A549 (cell line): ENCODE results near the gene PTPRD. TPM values are rescaled to one million over a fixed set of nuclear protein-coding genes. Genes with fewer than 3 reads are reported as not detected.

Experiments
- ATAC-seq, 2 experiments: fragments of 200-7000 bp in 1 of 2; fragments of >200 bp in 1 of 2; cut with Nextera tagmentation in 1 of 2; cut with Tn5 transposase in 1 of 2; 3 replicates each; pipeline versions ENCODE4 v1.8.0 to v1.9.1; 2018 to 2020; ENCODE audit warnings: mild to moderate bottlenecking in 1 of 2, moderate library complexity in 1 of 2
- CTCF ChIA-PET: fragments of 300-600 bp; sonication (Branson Sonifier 250); formaldehyde crosslinking; extraction: SDS; loops from one replicate; lab custom pipeline; 2021; ENCODE audit warnings: antibody characterized with exemption, inconsistent platforms; lab: Yijun Ruan, JAX
- POLR2A ChIA-PET: fragments of 350-600 bp; formaldehyde crosslinking; extraction: SDS; loops from one replicate; lab custom pipeline; 2021; ENCODE audit warnings: antibody characterized with exemption, inconsistent platforms; lab: Yijun Ruan, JAX
- DNase-seq, 2 experiments: peaks; one replicate each; pipeline versions ENCODE4 v3.0.0 to v3.0.0-alpha.2; 2011 to 2016; ENCODE audit warnings: low read depth in 1 of 2, low spot score in 1 of 2
- FAIRE-seq: peaks from 2 replicates; lab custom pipeline; 2011; peaks lifted over from hg19 to GRCh38; lab: Jason Lieb, UNC
- H3K27ac ChIP-seq, 2 experiments: fragments of >200 bp; sonication (Bioruptor Twin); formaldehyde crosslinking; 3 replicates each; pipeline ENCODE4 v1.5.1; 2016 to 2017
- H3K4me1 ChIP-seq: fragments of >200 bp; sonication (Bioruptor Twin); formaldehyde crosslinking; 3 replicates; pipeline ENCODE4 v1.6.1; 2016
- H3K4me2 ChIP-seq: fragments of >200 bp; sonication (Bioruptor Twin); formaldehyde crosslinking; 3 replicates; pipeline ENCODE4 v1.6.1; 2016
- H3K4me3 ChIP-seq: fragments of >200 bp; sonication (Bioruptor Twin); formaldehyde crosslinking; 3 replicates; pipeline ENCODE4 v1.5.1; 2016
- H3K9me3 ChIP-seq: fragments of >200 bp; sonication (Bioruptor Twin); formaldehyde crosslinking; 3 replicates; pipeline ENCODE4 v1.6.1; 2016
- BHLHE40 ChIP-seq: IDR thresholded peaks from 2 replicates; pipeline ENCODE4 v1.6.1; 2012; ENCODE audit warnings: low read depth, low read length, inconsistent platforms
- CBX8 ChIP-seq: fragments of 200-600 bp; sonication (generic); IDR thresholded peaks from 2 replicates; pipeline ENCODE4 v1.6.1; 2016
- CHD2 ChIP-seq: fragments of 150-350 bp; IDR thresholded peaks from 2 replicates; pipeline ENCODE4 v1.6.1; 2014; ENCODE audit warnings: low read length; ENCODE audit not compliant: partially characterized antibody
- CHD4 ChIP-seq: fragments of 200-600 bp; sonication (generic); IDR thresholded peaks from 2 replicates; pipeline ENCODE4 v1.6.1; 2016; ENCODE audit warnings: antibody characterized with exemption, mild to moderate bottlenecking, borderline replicate concordance
- ESRRA ChIP-seq: fragments of 150-350 bp; IDR thresholded peaks from 2 replicates; pipeline ENCODE4 v1.6.1; 2014; ENCODE audit warnings: mild to moderate bottlenecking, low read length, borderline replicate concordance
- FOSB ChIP-seq: fragments of 250-450 bp; sonication (Bioruptor Pico); IDR thresholded peaks from 2 replicates; pipeline ENCODE4 v1.5.0; 2020; ENCODE audit warnings: mild to moderate bottlenecking, moderate library complexity
- GATA3 ChIP-seq: IDR thresholded peaks from 2 replicates; pipeline ENCODE4 v1.6.1; 2012; ENCODE audit warnings: borderline replicate concordance
- HOXA7 ChIP-seq: fragments of 250-450 bp; sonication (Bioruptor Pico); IDR thresholded peaks from 2 replicates; pipeline ENCODE4 v1.5.0; 2020; ENCODE audit warnings: mild to moderate bottlenecking, moderate library complexity
- HOXB13 ChIP-seq: fragments of 250-450 bp; sonication (Bioruptor Pico); IDR thresholded peaks from 2 replicates; pipeline ENCODE4 v1.5.0; 2020; ENCODE audit warnings: low read depth, mild to moderate bottlenecking, moderate library complexity
- HOXB5 ChIP-seq: fragments of 250-450 bp; sonication (Bioruptor Pico); IDR thresholded peaks from 2 replicates; pipeline ENCODE4 v1.5.0; 2020; ENCODE audit warnings: mild to moderate bottlenecking, moderate library complexity
- KDM1A ChIP-seq: fragments of 200-600 bp; sonication (generic); IDR thresholded peaks from 2 replicates; pipeline ENCODE4 v1.6.1; 2016; ENCODE audit warnings: low read depth, mild to moderate bottlenecking
- NPAS2 ChIP-seq: fragments of 250-450 bp; sonication (Bioruptor Pico); IDR thresholded peaks from 2 replicates; pipeline ENCODE4 v1.8.0; 2022; ENCODE audit warnings: mild to moderate bottlenecking, moderate library complexity, borderline replicate concordance
- POLR2A ChIP-seq: IDR thresholded peaks from 2 replicates; pipeline ENCODE4 v1.6.1; 2012; ENCODE audit warnings: mild to moderate bottlenecking, low read length
- RFX5 ChIP-seq: fragments of 450-650 bp; IDR thresholded peaks from 2 replicates; pipeline ENCODE4 v1.7.1; 2014; ENCODE audit warnings: antibody characterized with exemption, mild to moderate bottlenecking, moderate library complexity
- RNF2 ChIP-seq: fragments of 200-600 bp; sonication (generic); IDR thresholded peaks from 2 replicates; pipeline ENCODE4 v1.6.1; 2016; ENCODE audit warnings: low read depth, mild to moderate bottlenecking, antibody characterized with exemption, moderate library complexity, borderline replicate concordance
- SMC3 ChIP-seq: fragments of >200 bp; sonication (Bioruptor Twin); formaldehyde crosslinking; IDR thresholded peaks from 3 replicates; pipeline ENCODE4 v1.6.1; 2018; ENCODE audit warnings: inconsistent platforms
- SREBF2 ChIP-seq: fragments of 450-650 bp; IDR thresholded peaks from 2 replicates; pipeline ENCODE4 v1.6.1; 2014; ENCODE audit warnings: mild to moderate bottlenecking, moderate library complexity
- TFCP2L1 ChIP-seq: fragments of 250-450 bp; sonication (Bioruptor Pico); IDR thresholded peaks from 2 replicates; pipeline ENCODE4 v1.5.0; 2021; ENCODE audit warnings: mild to moderate bottlenecking
- TP53 ChIP-seq: fragments of 250-450 bp; sonication (Bioruptor Pico); IDR thresholded peaks from 2 replicates; pipeline ENCODE4 v1.5.0; 2021; ENCODE audit warnings: mild to moderate bottlenecking, moderate library complexity
- ZFP36 ChIP-seq: fragments of 450-650 bp; IDR thresholded peaks from 2 replicates; pipeline ENCODE4 v1.6.1; 2014; ENCODE audit warnings: borderline replicate concordance; ENCODE audit not compliant: partially characterized antibody
- WGBS: methylation state at CpG from one replicate; pipeline ENCODE4 v1.1.6; 2017; ENCODE audit errors: missing lambda C conversion rate; 5-methylcytosine and 5-hydroxymethylcytosine counted together
- polyA plus RNA-seq, 4 experiments: library from polyadenylated mRNA; depleted of rRNA in 3 of 4; stranded (reverse); fragments of >200 nt; fragmentation: RNase III in 1 of 4; extraction: RNeasy Plus Mini Kit Qiagen cat#74134 plus additional on column Dnase treatment in 1 of 4; gene quantifications; 2 replicates in 3 of 4; 3 replicates in 1 of 4; pipeline ENCODE4 v1.2.3, GENCODE V29; 2011 to 2017
- TF ChIP-seq, protein P1 (sequence below): fragments of 200-600 bp; sonication (generic); IDR thresholded peaks from 2 replicates; pipeline ENCODE4 v1.6.1; 2016; ENCODE audit warnings: antibody characterized with exemption, mild to moderate bottlenecking, moderate library complexity
- TF ChIP-seq, protein P2 (sequence below): IDR thresholded peaks from 2 replicates; pipeline ENCODE4 v1.6.1; 2012
- TF ChIP-seq, protein P3 (sequence below): fragments of 250-450 bp; sonication (Bioruptor Pico); IDR thresholded peaks from 2 replicates; pipeline ENCODE4 v1.5.0; 2021; ENCODE audit warnings: mild to moderate bottlenecking, moderate library complexity, borderline replicate concordance
- TF ChIP-seq, protein P4 (sequence below): fragments of 250-450 bp; sonication (Bioruptor Pico); IDR thresholded peaks from 2 replicates; pipeline ENCODE4 v1.5.0; 2020; ENCODE audit warnings: low read depth, mild to moderate bottlenecking, moderate library complexity
- TF ChIP-seq, protein P5 (sequence below): fragments of 450-650 bp; IDR thresholded peaks from 2 replicates; pipeline ENCODE4 v1.6.1; 2014; ENCODE audit warnings: antibody characterized with exemption
- TF ChIP-seq, protein P6 (sequence below): IDR thresholded peaks from 2 replicates; pipeline ENCODE4 v1.6.1; 2012

PTPRD gene
- polyA plus RNA-seq, 2 of the 4 experiments (the other 2 are of a cell fraction) = 0.39 to 1.3 TPM

DNA sequence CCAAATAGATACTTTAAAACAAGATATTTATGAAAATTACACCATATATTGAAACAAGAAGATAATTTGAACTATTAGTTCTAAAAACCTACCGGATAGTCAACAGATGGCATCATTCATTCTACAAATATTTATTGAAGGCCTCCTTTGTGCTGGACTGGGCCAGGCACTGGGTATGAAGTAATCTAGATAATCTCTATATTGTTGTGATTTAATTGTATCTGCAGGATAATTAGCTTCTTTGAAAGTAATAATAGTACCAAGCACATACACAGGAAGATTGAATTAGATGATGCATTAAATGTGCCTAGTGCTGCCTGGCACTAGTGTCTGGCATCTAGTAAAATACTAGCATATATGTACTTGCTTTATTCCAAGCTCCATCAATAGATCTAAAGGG lies 2078.0 kb downstream of the PTPRD start (continued):
- TF ChIP-seq FOSB (CRISPR knock-in tag) = no peak
- no peak for TF ChIP-seq RFX5
- TF ChIP-seq, protein P1, sequence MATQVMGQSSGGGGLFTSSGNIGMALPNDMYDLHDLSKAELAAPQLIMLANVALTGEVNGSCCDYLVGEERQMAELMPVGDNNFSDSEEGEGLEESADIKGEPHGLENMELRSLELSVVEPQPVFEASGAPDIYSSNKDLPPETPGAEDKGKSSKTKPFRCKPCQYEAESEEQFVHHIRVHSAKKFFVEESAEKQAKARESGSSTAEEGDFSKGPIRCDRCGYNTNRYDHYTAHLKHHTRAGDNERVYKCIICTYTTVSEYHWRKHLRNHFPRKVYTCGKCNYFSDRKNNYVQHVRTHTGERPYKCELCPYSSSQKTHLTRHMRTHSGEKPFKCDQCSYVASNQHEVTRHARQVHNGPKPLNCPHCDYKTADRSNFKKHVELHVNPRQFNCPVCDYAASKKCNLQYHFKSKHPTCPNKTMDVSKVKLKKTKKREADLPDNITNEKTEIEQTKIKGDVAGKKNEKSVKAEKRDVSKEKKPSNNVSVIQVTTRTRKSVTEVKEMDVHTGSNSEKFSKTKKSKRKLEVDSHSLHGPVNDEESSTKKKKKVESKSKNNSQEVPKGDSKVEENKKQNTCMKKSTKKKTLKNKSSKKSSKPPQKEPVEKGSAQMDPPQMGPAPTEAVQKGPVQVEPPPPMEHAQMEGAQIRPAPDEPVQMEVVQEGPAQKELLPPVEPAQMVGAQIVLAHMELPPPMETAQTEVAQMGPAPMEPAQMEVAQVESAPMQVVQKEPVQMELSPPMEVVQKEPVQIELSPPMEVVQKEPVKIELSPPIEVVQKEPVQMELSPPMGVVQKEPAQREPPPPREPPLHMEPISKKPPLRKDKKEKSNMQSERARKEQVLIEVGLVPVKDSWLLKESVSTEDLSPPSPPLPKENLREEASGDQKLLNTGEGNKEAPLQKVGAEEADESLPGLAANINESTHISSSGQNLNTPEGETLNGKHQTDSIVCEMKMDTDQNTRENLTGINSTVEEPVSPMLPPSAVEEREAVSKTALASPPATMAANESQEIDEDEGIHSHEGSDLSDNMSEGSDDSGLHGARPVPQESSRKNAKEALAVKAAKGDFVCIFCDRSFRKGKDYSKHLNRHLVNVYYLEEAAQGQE = no peak
- TF ChIP-seq, protein P2, sequence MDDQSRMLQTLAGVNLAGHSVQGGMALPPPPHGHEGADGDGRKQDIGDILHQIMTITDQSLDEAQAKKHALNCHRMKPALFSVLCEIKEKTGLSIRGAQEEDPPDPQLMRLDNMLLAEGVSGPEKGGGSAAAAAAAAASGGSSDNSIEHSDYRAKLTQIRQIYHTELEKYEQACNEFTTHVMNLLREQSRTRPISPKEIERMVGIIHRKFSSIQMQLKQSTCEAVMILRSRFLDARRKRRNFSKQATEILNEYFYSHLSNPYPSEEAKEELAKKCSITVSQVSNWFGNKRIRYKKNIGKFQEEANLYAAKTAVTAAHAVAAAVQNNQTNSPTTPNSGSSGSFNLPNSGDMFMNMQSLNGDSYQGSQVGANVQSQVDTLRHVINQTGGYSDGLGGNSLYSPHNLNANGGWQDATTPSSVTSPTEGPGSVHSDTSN = no peak
- no peak for TF ChIP-seq HOXB13
- no peak for TF ChIP-seq KDM1A

DNA sequence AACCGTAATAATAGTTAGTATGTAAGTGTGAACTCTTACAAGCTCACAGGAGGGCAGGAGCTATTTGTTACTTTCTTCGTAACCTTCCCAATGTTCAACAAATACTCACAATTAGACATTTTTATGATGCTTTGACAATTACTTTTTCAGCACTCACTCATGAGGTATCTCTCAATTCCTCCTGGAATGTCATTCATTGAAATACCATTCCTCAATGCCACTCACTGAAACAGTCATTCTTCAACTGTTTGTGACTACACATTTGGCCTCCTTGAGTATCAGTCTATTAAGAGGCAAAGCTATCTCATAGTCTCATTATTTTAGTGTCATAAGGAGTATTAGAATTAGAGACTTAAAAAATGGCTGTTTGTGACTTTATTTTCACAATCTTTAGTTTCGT lies 2079.1 kb downstream of the PTPRD start:
- Histone ChIP-seq H3K4me2 (no peak overlapping the region), H3K9me3 (no peaks in the 10 kb centered on the region), H3K4me1 (no peaks in the 10 kb centered on the region), H3K27ac (no peak overlapping the region), H3K4me3 (no peak overlapping the region)
- 12% methylated on average over 3 of the region's 3 CpGs for WGBS
- TF ChIP-seq GATA3 (no peak), TFCP2L1 (CRISPR knock-in tag) (no peak), RNF2 (no peak), TP53 (no peak), NPAS2 (CRISPR knock-in tag) (no peak), HOXB5 (CRISPR knock-in tag) (no peak), ZFP36 (no peak)
- TF ChIP-seq, protein P3, sequence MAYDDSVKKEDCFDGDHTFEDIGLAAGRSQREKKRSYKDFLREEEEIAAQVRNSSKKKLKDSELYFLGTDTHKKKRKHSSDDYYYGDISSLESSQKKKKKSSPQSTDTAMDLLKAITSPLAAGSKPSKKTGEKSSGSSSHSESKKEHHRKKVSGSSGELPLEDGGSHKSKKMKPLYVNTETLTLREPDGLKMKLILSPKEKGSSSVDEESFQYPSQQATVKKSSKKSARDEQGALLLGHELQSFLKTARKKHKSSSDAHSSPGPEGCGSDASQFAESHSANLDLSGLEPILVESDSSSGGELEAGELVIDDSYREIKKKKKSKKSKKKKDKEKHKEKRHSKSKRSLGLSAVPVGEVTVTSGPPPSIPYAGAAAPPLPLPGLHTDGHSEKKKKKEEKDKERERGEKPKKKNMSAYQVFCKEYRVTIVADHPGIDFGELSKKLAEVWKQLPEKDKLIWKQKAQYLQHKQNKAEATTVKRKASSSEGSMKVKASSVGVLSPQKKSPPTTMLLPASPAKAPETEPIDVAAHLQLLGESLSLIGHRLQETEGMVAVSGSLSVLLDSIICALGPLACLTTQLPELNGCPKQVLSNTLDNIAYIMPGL = no peak
- TF ChIP-seq, protein P4, sequence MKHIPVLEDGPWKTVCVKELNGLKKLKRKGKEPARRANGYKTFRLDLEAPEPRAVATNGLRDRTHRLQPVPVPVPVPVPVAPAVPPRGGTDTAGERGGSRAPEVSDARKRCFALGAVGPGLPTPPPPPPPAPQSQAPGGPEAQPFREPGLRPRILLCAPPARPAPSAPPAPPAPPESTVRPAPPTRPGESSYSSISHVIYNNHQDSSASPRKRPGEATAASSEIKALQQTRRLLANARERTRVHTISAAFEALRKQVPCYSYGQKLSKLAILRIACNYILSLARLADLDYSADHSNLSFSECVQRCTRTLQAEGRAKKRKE (CRISPR knock-in tag) = no peak
- ChIA-PET CTCF (no interaction called here), POLR2A (no interaction called here)
- no peak for DNase-seq
- FAIRE-seq = no peak
- ATAC-seq = no peak

DNA sequence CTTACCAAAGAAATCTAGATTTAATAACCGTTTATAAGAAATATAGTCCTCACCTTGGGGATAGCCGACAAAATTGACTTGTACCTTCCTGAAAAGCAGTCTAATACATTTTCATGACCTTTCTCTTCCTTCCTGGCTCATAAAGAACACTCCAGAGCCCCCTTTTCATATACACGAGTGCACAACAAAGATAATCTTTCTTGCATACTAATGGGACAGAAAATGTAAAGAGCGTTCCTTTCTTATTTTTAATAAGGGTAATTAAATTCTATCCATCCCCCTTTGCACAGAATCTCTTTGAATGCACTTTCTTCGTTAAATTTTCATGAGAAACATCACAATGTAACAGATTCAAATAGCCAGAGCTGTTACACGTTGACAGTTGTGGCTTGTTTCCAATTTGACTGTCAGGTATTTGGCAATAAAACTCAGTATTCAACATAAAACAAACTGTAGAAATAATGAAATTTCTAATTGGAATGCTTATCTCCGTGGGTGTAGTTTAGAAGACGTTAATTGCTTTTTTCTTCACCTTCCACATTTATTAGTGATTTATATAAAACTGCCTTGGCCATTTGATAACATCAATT lies 2080.9 kb downstream of the PTPRD start:
- 4% methylated on average over 8 of the region's 8 CpGs for WGBS
- H3K4me2 ChIP-seq = no peak overlapping the region
- DNase-seq (no peak), ATAC-seq (no peak), FAIRE-seq (no peak)
- no peaks in the 10 kb centered on the region for H3K4me1 ChIP-seq
- ChIA-PET POLR2A (no interaction called here), CTCF (no interaction called here)
- H3K4me3 ChIP-seq = no peak overlapping the region
- H3K9me3 ChIP-seq = no peaks in the 10 kb centered on the region
- no peak for TF ChIP-seq CBX8
- TF ChIP-seq HOXB13 = no peak
- no peak for TF ChIP-seq ESRRA
- no peak for TF ChIP-seq SREBF2
- TF ChIP-seq, protein P5, sequence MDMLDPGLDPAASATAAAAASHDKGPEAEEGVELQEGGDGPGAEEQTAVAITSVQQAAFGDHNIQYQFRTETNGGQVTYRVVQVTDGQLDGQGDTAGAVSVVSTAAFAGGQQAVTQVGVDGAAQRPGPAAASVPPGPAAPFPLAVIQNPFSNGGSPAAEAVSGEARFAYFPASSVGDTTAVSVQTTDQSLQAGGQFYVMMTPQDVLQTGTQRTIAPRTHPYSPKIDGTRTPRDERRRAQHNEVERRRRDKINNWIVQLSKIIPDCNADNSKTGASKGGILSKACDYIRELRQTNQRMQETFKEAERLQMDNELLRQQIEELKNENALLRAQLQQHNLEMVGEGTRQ = no peak
- TF ChIP-seq CHD4 = no peak
- no peak for TF ChIP-seq RNF2
- TF ChIP-seq SMC3 = no peak
- TF ChIP-seq, protein P6, sequence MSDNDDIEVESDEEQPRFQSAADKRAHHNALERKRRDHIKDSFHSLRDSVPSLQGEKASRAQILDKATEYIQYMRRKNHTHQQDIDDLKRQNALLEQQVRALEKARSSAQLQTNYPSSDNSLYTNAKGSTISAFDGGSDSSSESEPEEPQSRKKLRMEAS = no peak
- no peak for TF ChIP-seq CHD2
- no peak for TF ChIP-seq HOXA7
- TF ChIP-seq BHLHE40 = no peak
- TF ChIP-seq POLR2A = no peak
- no peak overlapping the region for H3K27ac ChIP-seq
